COR-L47 (cell line): ENCODE results near the gene TANC1.

Source experiments
- DNase-seq: peaks from one replicate; lab custom pipeline; 2025; lab: John Stamatoyannopoulos, UW

The TANC1 gene

DNA sequence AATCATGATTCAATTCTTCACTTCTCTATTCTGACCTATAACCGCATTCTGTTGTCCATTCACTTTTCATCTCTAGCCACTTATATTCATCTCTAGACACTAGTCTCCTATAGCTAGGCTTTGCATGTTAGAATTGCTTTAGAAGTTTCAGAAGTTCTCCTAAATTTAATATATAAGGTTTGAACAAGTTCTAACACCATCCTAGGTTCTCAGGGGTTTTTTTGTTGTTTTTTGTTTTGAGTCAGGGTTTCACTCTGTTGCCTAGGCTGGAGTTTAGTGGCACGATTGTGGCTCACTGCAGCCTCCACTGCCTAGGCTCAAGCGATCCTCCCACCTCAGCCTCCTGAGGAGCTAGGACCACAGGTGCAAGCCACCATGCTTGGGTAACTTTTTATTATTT, 298.1 kb downstream of the TANC1 start:
- no peak for DNase-seq

GRCh38 chr2:159267921-159268320, 299.5 kb downstream of the TANC1 start:
- DNase-seq, result no peak

GRCh38 chr2:159270744-159271379, 302.4 kb downstream of the TANC1 start:
- no peak for DNase-seq

DNA sequence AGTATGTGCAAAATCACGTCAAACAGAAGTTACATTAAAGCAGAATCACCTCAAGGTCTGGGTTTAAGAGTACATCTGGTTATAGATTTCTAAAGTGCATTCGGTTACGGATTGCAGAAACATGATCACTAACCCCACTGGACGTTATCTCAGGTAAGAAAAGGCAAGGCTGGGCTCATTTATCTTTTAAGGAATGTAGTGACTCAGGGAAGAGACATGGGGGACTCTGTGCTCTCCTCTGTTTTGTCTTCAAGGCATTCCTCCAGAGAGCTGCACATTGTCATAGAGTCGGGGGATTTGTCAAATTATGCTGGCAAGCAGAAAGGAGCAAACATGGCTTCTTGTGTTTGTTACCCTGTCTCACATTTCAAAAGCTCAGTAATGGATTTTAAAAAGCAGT, 303.7 kb downstream of the TANC1 start:
- DNase-seq, result no peak

DNA sequence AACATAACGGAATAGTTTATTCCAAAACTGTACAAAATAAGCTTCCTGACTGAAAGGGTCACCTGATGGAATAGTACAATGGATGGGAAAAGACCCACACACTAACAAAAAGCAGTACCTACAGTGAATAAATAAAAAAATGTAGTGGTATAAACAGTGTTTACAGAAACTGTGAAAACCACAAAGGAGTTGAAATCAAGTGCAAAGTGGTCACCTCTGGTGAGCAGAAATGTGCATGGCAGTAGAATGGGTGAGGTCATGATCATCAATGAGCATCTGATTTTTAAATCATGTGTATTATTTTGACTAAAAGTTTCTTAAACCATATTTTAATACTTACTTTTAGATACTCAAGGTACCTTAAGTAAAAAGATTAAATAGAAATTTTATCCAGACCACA, 306.7 kb downstream of the TANC1 start:
- DNase-seq, result no peak

GRCh38 chr2:159279700-159280099, 311.3 kb downstream of the TANC1 start:
- DNase-seq, result no peak

GRCh38 chr2:159281002-159281401, 312.6 kb downstream of the TANC1 start:
- no peak for DNase-seq
